Activated T-cell treated with anti-CD3 and anti-CD28 coated beads, Interleukin-2, amount 50 U/mL, for 48 hours (primary cell): ENCODE measurements around the gene DGCR6L.
A peak's percentile ranks its signal among the peaks of the same experiment; 100 is the strongest.
"Not testable (repeated sequence)": the region's sequence is repeated elsewhere in the genome, so short reads cannot be mapped to it uniquely, and the experiment has no call there.

Experiments
- DNase-seq, 2 experiments: peaks; one replicate each; pipeline ENCODE4 v3.0.0-alpha.2; 2020

Gene DGCR6L

DNA sequence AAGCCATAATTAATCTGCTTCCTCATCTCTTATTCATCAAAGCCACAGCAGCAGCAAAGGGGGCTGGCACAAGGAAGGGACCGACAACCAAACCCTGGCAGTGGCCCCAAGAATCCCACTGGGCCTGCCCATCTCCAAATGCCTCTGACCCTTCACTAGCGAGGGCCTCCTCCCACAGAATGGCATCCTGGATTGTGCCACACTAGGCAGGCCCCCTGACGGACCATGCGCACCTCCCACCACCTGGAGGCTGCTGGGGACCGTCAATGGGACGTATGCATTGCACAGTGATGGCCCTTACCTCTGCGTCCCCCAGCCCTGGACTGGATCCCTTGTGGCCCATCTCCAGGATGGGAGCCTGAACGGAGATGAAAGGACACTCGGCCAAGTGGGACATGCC lies 47.7 kb downstream of the DGCR6L start:
- DNase-seq, result no peak

DNA sequence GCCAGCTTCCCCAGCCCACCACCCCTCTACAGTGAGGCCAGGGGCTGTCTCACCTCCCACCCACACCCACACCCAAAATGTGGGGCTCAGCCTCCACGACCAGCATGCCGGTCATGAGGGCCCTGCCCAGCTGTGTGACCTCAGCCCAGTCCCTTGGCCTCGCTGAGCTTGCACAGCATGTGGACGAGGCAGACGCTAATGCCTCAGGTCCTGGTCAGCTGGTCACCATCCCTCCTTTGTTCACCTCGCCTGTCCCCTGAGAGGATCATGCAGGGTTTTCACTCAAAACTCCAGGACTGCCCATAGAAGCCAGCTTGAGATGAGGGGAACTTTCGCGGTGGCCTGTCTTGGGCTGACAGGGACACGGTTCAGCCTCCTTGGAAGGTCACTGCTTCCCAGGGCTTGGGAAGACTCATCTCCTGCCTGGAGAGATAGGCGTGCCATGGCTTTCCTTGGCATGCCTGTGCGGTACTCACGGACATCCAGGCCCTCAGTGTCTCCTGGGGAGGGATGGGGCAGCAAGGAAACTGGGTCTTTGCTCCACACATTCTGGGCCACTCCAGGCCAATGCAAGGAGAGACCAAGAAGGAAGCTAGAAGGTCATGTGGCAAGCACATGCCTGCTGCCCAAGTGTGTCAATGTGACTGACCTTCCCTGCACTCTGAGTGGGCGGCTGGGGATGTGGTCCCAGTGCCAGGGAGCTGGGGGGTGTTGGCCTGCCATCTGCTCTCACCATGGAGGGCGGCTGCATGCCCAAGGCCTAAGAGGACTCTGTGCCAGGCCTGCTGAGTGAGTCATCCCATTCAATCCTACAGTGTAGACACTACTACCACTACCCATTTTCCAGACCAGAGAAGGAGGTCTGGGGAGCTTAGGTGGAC lies 48.5 kb downstream of the DGCR6L start:
- DNase-seq, result no peak

GRCh38 chr22:20270190-20271113 lies 49.4 kb downstream of the DGCR6L start:
- DNase-seq, result not testable (repeated sequence)

DNA sequence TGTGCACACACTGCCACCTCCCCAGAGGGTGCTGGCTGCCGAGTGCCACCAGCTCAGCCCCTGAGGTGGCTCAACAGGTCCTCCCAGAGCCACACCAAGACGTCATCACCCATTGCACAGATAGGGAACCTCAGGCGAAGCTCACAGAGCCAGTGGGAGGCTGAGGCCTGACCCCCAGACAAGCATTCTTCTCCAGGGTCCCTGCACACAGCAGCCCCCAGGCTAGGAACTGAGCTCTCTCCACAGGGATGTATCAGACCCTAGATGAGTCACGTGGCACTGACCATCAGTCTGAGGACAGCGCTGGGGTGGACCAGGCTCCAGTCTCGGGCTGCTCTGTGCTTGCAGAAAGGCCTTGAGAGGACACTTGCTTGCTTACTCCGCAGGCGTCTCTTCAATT lies 50.2 kb downstream of the DGCR6L start:
- DNase-seq, result not testable (repeated sequence)

GRCh38 chr22:20269201-20269600 lies 50.7 kb downstream of the DGCR6L start:
- not testable (repeated sequence) for DNase-seq

DNA sequence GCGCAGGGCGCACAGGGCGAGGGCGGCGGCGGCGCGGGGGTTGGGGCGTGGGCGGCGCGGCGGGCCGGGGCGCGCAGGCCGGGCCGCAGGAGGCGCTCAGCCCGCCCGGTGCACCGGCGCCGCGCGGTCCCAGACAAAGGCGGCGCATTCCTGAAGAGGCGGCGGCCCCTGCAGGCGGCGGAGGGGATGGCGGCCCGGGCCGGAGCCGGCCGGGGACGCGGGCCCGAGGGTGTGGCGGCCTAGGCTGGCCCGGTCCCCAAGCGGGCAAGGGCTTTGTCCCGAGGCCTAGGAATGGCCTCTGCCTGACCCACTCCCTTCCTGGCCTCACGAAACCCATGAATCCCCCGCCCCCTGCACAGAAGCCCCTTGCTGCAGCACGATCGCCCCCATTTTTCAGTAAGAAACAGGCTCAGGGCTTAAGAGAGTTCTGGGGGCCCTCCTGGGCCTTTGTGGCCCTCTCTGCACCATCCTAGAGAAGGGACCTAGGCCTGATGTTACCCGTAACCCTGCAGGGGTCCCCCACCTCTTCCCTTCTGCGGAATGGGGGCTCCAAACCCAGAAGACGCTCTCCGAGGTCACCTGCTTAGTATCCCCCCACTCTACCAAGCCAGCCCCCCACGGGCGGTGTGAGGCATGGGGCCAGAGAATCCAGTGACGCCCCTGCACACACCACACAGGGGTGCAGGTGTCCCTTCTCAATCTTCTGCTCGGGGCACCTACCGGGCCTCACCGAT lies 51.4 kb downstream of the DGCR6L start, which contains the start of gene RTN4R:
Gene RTN4R (minus strand): TSS at position 40 of the 734 bp plus-strand sequence. CDS start 226 bp downstream, outside the sequence.
- peak; percentile 68 to 78 for DNase-seq

GRCh38 chr22:20267441-20268278 lies 52.2 kb downstream of the DGCR6L start:
- DNase-seq, result peak in 1 of 2 experiments; percentile 54

DNA sequence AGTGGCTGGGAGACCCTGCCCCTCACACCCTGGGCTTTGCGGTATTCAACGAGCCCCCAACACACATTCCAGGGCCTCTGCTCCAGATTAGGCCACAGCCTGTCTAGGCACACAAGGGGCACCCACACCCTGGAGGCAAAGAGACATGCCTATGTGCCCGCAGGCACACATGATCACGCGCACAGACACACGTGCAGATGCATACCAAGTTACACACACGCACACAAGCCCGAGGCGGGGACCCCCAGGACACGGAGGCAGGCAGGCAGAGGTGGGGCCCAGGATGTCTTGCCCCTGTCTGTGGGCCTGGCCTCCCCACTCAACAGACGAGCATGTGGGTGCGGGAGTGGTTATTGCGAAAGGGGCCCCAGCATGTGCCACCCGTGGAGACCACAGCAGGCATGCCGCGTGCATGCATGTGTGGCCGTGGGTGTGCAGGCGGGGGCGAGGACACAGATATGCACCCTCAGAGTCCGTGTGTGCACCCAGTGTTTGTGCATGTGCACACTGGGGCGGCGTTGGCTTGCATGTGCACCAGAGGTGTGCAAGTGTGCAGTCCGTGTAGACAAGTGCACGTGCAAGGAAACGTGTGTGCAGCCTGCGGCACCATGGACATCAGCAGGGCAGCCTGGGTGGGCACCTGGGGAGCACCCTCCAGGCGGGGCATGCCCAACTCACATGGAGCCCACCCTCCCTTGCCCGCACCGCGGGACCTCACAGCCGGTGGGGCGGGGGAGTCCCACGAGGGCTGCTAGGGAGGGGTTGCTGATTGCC lies 53.0 kb downstream of the DGCR6L start:
- DNase-seq, result not testable (repeated sequence)

- DNase-seq, result not testable (repeated sequence)
These were observed 53.8 kb downstream of the DGCR6L start for GRCh38 chr22:20265772-20266666.

DNA sequence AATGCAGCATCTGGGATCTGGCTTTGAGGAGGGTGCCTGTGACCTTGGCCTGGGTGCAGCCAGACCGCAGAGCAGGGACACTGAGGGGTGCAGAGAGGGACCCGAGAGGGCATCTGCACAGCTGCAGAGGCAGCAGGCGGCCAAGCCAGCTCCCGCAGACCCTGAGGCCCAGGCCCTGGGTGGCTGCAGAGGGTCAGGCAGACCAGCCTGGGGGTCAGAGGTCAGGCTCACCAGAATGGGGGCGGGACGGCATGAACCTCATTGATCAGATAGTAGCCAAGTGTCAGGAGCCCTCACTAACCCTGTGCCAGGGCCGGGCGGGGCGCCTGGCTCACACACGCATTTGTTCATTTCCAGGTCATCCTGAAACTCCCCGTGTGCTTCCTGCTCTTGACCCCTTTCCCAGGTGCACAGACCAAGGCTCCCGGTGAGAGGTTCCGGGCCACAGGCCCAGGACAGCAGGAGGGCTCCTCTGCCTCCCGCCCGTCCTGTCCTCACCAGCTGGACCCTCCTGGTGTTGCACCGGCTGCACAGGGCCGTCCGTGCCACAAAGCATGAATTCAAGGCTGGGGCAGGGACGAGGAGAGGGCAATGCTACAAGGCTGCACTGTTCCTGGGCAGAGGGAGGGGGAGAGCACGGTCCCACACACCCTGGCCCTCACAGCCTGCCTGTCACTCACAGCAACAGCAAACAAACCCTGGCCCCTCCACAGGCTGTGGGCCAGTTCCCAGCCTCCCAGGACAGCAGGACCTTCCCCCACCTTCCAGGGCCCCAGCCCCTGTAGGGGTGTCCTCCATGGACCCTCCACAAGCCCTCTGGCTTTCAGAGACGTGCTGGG lies 55.0 kb downstream of the DGCR6L start:
- DNase-seq, result no peak
